Renal cortex interstitium (tissue), 11 donors: ENCODE results near the gene TNRC6C. TPM values are rescaled to one million over a fixed set of nuclear protein-coding genes. Genes with fewer than 3 reads are reported as not detected.
"Not testable (repeated sequence)": the region's sequence is repeated elsewhere in the genome, so short reads cannot be mapped to it uniquely, and the experiment has no call there.

ENCODE experiments used
- DNase-seq, 11 donors: peaks; one replicate each; pipeline ENCODE4 v3.0.0-alpha.2; 2013; ENCODE audit warnings: low read depth in 9 of 11, low spot score in 4 of 11; ENCODE audit errors: extremely low read depth in 1 of 11
- polyA plus RNA-seq, 3 donors: library from polyadenylated mRNA; unstranded; fragments of 120-200 nt; gene quantifications; one replicate each; pipeline ENCODE4 v1.2.1, GENCODE V29; 2013; ENCODE audit not compliant: insufficient read length in 3 of 3

TNRC6C gene
- polyA plus RNA-seq, 3 donors = 11.5 to 18.6 (median 14.0) TPM

DNA sequence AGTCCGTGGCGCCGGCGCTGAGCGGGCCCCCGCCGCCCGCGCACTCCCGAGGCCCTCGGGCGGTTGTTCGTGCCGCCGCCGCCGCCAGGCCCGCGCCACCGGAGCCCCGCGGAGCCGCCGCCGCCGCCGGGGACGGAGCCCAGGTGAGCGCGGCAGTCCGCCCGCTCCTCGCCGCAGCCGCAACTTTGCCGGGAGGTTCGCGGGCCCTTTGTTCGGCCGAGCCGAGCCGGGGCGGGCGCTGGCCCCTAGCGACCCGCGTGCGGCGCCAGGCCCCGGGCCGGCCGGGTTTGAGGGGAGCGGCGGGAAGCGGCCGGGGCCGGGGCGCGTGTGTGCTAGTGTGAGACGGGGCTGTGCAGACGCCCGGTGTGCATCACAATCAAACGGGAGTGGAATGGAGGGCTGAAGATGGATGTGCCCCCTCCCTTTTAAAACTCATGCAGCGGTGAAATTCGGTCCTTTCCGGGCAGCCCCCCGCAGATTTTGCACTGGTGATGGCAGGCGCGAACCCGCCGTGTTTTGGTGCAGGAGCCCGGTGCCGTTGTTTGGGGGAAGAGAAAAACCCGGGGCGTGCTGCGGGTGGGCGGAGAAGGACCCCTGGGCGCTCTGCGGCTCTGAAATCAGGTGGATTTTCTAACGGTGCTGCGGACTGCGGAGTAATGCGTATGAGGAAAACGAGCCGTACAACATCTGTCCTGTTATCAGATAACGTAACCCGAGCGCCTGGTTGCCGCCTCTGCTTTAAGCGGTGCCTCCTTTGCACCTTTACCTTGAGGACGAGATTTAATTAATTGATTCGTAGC lies 823 bp downstream of the TNRC6C start:
- DNase-seq = peak in 2 of 11 donors; percentile 14 to 18

DNA sequence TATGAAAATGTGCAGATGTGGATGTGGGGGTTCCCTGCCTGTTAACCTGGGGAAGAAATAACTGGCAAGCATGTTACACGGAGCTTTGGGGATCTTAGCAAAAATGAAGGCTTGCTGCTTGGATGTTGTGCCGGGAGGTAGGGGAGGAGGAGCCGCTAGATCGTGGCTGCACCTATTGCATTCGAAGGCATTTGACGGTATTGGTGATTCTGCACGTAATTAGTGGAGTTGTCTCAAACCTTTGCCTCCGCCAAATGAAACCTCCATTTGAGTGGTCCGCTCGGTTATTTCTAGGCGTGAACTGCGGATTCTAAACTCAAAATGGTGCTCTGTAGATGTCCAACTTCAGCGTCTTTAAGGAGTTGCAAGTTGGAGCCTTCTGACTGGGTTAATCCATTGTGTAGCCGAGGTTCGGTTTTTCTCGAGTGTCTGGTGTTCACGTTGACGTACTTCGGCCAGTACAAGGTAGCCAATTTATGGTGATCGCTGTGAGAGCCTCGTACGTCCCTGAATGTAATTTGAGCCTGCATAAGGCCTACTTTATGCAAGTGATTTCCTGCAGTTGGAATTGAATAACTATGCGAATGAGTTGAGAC lies 1.5 kb downstream of the TNRC6C start:
- DNase-seq = peak in 6 of 11 donors; percentile 10 to 36 (median 26)

DNA sequence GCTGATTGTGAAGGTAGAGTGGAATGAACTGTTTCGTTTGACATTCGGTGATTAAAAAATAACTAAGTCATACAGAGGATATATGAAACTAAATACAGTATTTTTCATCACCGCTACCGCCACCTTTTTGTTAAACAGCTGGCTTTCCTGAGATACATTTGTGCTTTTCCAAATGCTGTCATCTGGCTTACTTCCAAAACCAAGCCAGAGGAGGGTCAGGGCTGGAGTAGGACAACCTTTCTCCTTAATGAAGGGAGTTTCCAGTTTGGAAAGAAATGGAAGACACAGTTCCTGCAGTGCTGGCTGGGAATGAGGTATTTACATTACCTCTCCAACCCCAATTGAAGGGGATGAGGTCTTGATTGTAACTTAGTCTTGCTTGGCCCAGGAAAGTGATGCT lies 3.2 kb downstream of the TNRC6C start:
- no peak for DNase-seq

DNA sequence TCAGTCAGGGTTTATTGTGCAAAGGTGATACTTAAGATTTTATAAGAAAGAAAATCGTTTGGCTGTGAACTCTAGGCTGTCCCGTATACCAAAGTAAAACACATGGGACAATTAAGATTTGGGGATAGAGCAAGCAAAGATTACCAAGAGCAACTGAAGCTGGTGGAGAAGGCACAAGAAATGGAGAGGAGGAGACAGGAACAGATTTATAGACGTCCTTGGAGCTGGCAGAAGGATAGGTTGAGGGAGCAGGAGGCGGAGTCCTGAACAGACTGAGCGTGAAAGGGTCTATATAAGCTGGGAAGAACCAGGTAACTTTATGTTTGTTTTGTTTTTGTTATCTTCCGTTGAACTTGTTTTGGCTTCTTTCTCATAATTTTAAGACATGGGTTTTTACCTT lies 3.8 kb downstream of the TNRC6C start:
- DNase-seq = peak in 1 of 11 donors; percentile 3

DNA sequence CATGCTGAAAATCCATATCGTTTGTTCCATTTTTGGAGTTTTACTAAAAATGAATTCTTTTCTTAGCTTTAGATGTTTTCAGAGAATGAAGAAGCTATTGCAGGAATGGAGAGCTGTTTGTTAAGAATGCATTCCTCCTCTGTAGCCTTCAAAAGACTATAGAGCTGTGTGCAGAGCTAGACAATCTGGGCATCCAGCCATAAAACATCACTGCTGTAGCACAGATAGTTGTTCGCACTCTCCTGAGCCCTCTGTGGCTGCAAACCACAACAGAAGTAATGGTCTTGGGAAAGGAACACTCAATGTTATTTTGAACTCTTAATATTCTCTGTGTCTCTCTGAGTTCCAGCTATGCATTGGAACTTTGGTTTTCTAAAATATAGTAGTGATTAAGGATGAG lies 4.9 kb downstream of the TNRC6C start:
- peak in 7 of 11 donors; percentile 13 to 61 (median 34) for DNase-seq

DNA sequence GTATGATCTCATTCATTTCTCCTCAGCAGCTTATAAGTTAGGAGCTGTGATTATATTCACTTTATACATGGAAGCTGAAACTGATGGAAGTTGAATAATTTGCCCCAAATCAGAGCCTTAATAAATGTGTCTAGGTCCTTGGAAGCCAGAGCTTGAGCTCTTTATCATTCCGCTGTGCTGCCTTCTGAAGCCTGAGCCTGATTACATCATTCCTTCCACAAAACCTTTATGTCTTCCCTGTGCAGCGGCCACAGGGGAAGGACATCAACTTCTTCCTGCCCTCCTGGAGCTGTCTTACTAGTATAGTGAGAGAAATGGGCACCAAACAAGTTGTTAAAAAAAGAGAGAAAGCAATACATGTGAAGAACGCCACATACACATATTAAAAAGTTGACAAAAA lies 6.8 kb downstream of the TNRC6C start:
- no peak for DNase-seq

DNA sequence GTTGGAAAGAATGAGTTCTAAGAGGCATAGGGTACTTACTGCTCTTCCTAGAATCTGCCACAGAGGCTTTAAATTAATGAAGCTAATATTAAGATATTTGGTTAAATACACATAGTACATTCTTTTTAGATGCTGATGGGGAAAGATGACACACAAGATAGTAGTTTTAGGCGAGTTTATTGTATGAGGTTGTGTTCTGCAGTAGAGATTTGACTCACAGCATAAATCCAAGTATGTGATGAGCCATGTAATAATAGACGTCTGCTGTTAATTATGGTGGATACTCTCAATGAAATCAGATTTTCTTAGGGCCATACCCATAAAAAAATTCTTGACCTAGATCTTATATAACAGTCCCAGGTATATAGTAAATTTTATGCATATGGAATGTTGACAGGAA lies 8.0 kb downstream of the TNRC6C start:
- DNase-seq = no peak

DNA sequence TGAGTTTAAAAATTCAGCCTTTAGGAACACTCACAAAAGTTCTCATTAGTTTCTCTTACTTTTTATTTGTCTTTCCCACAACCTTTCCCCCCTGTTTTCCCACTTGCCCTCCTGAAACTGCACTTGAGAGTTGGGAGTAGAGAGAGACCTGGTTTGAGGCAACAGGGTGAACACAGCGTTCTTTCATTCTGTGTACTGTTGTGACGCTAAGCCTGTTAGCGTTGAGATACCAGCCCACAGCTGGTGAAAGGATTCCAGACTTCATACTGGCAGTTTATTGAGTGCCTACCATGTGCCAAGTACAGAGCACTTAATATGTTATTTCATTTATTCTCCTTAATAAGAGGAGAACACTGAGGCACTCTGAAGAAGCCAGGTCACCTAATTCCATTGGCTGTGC lies 10.3 kb downstream of the TNRC6C start:
- DNase-seq = no peak

DNA sequence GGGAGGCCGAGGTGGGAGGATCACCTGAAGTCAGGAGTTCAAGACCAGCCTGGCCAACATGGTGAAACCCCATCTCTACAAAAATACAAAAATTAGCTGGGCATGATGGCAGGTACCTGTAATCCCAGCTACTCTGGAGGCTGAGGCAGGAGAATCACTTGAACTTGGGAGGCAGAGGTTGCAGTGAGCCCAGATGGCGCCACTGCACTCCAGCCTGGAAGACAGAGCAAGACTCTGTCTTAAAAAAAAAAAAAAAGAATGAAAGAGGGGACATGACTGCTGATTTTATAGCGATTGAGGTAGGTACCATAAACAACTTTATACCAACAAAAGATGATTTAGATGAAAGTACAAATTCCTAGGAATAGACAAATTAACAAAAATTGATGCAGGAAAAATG lies 13.8 kb downstream of the TNRC6C start:
- DNase-seq = not testable (repeated sequence)

DNA sequence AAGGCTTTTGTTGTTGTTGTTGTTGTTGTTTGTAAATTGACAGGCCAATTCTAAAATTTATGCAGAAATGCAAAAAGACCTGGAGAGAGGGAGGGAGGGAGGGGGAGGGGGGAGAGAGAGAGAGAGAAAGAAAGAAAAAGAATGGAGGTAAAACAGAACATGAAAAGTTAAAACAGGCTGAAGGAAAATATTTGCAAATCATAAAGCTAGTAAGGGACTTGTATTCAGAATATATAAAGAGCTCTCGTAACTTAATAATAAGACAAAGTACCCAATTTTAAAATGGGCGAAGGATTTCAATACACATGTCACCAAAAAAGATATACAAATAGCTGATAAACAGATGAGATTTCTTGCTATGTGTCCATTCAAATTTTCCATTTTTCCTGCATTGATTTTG lies 15.4 kb downstream of the TNRC6C start:
- no peak for DNase-seq

DNA sequence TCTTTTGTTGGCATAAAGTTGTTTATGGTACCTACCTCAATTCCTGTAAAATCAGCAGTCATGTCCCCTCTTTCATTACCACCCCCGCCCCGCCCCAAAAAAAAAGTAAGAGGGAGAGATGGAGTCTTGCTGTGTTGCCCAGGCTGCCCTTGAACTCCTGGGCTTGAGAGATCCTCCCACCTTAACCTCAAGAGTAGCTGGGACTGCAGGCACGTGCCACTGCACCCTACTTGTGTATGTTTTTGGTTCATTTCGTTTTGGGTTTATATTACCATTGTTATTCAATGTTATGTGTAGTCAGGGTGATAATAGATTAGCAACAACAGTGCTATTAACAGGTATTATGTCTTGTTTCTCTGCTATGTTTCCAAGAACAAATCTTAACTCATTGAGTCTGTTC lies 15.9 kb downstream of the TNRC6C start:
- no peak for DNase-seq

DNA sequence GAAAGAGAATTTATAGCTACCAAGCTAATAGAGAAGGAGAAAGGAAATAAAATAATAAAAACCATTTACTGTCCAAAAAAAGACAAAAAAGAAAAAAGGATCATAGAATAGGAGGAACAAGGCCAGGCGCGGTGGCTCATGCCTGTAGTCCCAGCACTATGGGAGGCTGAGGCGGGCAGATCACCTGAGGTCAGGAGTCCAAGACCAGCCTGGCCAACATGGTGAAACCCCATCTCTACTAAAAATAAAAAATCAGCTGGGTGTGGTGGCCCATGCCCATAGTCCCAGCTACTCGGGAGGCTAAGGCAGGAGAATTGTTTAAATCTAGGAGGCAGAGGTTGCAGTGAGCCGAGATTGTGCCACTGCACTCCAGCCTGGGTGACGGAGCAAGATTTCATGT lies 23.9 kb downstream of the TNRC6C start:
- DNase-seq = not testable (repeated sequence)

DNA sequence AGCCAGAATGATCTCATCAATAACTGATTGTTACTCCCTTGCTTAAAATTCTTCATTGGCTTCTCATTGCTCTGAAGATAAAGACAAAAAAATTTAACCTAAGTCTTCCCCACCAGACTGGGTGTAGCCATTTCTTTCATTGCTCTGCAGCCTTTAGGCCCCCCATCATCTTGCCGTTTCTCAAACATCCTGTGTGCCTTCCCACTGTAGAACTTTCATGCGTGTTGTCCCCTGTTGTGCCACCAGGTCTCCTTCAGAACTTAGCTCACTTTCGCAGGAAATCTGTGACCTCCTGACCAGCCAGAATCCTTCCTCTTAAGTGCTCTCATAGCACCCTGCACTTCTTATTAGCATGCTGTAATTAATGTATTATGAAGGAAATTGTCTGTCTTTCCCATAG lies 31.8 kb downstream of the TNRC6C start:
- no peak for DNase-seq

DNA sequence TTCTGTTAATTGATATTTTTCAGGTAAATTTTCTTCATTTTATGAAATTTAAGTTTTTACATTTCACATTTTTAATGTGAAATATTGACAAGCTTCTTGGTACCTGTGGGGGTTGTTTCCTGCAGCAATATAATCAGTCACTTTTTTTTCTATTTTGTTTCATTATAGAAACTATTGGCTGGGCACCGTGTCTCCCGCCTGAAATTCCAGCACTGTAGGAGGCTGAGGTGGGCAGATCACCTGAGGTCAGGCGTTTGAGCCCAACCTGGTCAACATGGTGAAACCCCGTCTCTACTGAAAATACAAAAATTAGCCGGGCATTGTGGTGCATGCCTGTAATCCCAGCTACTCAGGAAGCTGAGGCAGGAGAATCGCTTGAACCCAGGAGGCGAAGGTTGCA lies 35.2 kb downstream of the TNRC6C start:
- not testable (repeated sequence) for DNase-seq

DNA sequence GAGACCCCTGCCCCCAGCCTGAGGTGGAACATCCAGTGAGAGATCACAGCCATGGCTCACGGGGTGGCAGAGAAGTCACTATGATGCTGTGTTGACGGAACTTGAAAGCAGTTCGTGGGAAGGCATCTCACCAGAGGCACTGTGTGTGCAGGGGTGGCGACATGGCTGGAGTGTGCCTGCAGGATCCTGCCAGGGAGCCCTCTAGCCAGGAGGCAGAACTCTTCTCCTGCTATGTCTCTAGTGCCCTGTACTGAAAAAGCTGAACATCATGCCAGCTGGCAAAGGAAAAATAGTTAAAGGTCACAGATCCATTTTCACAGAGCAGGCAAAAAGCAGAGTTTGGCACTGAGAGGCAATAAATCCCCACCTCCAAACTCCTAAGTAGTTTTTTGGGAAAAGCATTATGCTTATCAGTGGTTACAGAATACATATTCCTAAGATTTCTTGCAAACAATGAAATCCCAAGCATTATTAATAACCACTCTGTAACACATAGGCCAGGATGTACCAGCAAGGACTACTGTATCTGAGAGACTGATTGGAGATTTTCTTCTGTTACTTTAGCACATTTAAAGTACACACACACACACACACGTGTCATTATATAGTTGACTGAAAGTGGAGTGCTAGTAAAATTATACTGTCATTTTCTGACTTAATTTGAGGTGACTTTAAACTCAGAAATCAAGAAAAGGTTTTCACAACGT lies 36.8 kb downstream of the TNRC6C start:
- no peak for DNase-seq

DNA sequence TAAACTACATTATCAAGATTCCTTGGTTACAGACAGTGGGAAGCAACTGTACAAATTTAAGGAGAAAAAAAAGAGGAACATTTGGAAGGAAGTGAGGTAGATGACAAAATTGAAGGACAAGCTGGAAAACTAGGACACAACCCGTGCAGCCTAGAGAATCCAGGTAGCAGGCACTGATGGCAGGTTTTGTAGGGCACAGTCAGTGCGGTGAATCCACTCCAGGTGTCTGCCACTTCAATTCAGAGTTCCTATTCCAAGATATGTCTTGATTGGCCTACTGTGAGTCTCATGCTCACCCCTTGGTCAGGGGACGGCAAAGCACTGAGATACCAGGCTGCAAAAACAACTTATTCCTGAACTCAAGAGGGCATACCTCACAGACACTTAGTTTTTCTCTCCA lies 37.8 kb downstream of the TNRC6C start:
- DNase-seq = no peak

DNA sequence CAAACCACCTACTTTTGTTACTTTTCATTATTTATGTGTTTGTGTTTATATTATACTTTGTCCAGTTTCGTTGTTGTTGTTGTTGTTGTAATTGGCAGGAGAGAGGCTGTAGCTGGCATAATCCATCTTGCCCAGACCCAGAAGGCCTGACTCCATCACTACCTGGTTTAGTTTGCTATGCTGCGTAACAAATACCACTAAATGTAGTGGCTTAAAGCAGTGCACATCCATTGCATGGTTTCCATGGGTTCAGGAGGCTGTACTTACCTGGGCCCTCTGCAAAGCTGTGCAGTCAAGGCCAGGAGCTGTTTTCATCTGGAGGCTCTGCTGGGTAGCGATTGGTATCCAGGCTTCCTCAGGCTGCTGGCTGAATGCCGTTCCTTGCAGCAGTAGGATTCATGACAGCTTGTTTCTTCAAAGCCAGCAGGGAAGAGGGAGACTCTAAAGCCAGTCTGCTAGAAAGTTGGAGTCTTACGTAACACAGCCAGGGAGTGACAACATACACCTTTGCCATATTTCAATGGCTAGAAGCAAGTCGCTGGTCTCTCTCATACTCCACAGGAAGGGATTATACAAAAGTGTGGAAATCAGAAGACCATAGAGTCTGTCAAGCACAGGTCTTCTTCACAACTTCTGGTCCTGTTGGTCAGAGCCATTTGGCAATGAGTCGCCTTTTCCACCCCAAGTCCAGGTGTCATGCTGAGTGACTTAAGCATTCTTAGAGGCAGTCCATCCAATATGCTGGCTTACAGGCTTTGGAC lies 41.1 kb downstream of the TNRC6C start:
- no peak for DNase-seq

DNA sequence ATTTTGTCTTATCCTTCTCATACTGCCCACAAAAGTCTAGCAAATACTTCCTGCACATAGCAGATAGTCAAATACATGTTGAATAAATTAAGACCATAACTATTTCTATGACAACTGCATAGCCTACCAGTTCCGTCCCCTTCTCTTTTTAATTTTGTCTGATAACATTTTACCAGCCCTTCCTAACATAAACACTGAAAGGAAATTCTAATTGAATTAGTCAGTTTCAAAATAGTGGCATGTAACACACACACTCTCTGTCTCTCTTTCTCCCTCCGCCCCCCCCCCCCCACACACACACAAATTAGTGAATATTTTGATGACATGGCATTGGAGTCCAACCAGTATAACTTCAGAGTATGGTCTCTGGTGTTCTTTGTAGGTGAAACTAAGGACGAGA lies 41.8 kb downstream of the TNRC6C start:
- no peak for DNase-seq

DNA sequence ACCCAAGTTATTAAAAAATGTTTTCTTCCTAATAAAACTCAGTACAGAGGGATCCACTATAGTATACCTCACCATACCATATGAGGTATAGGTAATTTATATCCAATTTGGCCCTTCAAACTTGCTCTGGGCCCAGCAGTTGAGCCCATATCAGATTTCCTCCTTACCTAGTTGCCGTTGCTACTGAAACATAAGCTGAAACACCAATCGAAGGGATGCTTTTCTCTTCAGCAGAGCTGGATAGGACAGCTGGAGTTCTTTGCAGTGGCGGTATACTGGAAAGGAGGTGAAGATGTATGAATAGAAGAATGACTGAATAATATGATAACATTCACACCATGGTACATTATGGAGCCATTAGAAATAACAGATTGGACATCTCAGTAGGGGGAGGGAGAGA lies 42.7 kb downstream of the TNRC6C start:
- peak in 4 of 11 donors; percentile 6 to 18 (median 11) for DNase-seq

DNA sequence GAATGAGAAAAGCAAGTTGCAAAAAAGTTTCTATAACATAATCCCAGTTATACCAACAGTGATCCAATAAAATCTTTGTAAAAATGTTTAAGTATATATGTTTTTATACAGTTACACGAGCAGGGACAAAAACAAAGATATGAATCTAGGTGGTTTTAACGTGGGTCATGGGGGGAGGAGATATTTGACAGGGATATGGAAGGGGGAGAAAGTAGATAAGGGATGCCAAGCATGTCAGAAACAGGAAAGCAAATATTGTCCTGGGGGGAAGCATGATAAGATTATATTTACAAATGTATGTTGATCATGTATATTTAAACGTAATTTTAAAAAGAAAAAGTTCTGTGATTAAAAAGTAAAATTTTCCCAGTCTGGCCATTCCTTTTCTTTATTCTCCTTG lies 43.1 kb downstream of the TNRC6C start:
- no peak for DNase-seq
